PC-9 (cell line): ENCODE data around the gene CCDC192.

Experiments used
- CTCF ChIP-seq: fragments of 200-600 bp; sonication (generic); conservative IDR thresholded peaks from 2 replicates; pipeline ENCODE4 v1.6.1; 2017; ENCODE audit warnings: mixed run types, antibody characterized with exemption, mild to moderate bottlenecking, moderate library complexity
- EZH2 ChIP-seq: fragments of 200-600 bp; sonication (generic); IDR thresholded peaks from 2 replicates; pipeline ENCODE4 v1.8.0; 2017; ENCODE audit warnings: antibody characterized with exemption, low read depth

GRCh38 chr5:127976991-127977717, 274.0 kb downstream of the CCDC192 start:
- TF ChIP-seq CTCF (no peak), EZH2 (no peak)
